ENCODE data around the gene DIAPH2. TPM values are rescaled to one million over a fixed set of nuclear protein-coding genes. Genes with fewer than 3 reads are reported as not detected.
"Not testable (repeated sequence)": the region's sequence is repeated elsewhere in the genome, so short reads cannot be mapped to it uniquely, and the experiment has no call there.

The DIAPH2 gene
- total and polyA plus RNA-seq, 2 donors (not counting 1 experiment from before 2014, with no cell fraction given), result 16.8 to 18.5 TPM

- no peaks in the 10 kb centered on the region for H4K20me1 ChIP-seq (ENCODE audit: control insufficient read depth, extremely low read depth, insufficient read depth, low read length)
- H3K9ac ChIP-seq (ENCODE audit: insufficient read depth, low read length), result no peak overlapping the region
- no peaks in the 10 kb centered on the region for H3K4me1 ChIP-seq (ENCODE audit: control insufficient read depth, extremely low read depth, insufficient read depth, low read length)
- H3K27me3 ChIP-seq (ENCODE audit: control insufficient read depth, insufficient read depth, low read length), result no peaks in the 10 kb centered on the region
- DNase-seq (ENCODE audit: low read depth in 2 of 2), result no peak
- no peak overlapping the region for H3K4me3 ChIP-seq (replicated peaks in 1 of 4; ENCODE audit: control extremely low read depth in 1 of 4, insufficient read depth in 1 of 4, low read depth in 3 of 4, low read length in 4 of 4)
- no peak overlapping the region for H3K4me2 ChIP-seq (ENCODE audit: extremely low read depth, insufficient read depth, low read length)
- H2AFZ ChIP-seq (ENCODE audit: low read length), result no peak overlapping the region
- H3K36me3 ChIP-seq (ENCODE audit: control insufficient read depth, insufficient read depth, low read length), result no peaks in the 10 kb centered on the region
- no peak for TF ChIP-seq EZH2 (IDR thresholded peaks at IDR 0.05; ENCODE audit: low read length, missing control alignments)
- TF ChIP-seq, protein P1, sequence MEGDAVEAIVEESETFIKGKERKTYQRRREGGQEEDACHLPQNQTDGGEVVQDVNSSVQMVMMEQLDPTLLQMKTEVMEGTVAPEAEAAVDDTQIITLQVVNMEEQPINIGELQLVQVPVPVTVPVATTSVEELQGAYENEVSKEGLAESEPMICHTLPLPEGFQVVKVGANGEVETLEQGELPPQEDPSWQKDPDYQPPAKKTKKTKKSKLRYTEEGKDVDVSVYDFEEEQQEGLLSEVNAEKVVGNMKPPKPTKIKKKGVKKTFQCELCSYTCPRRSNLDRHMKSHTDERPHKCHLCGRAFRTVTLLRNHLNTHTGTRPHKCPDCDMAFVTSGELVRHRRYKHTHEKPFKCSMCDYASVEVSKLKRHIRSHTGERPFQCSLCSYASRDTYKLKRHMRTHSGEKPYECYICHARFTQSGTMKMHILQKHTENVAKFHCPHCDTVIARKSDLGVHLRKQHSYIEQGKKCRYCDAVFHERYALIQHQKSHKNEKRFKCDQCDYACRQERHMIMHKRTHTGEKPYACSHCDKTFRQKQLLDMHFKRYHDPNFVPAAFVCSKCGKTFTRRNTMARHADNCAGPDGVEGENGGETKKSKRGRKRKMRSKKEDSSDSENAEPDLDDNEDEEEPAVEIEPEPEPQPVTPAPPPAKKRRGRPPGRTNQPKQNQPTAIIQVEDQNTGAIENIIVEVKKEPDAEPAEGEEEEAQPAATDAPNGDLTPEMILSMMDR (conservative IDR thresholded peaks at IDR 0.05 in 1 of 2, IDR thresholded peaks at IDR 0.05 in 1 of 2; ENCODE audit: low read depth in 1 of 2, low read length in 2 of 2), result no peak
- H3K27ac ChIP-seq (ENCODE audit: insufficient read depth, low read length), result no peak overlapping the region
- H3K9me3 ChIP-seq (ENCODE audit: control insufficient read depth, insufficient read depth, low read depth, low read length), result no peaks in the 10 kb centered on the region
- H3K79me2 ChIP-seq (ENCODE audit: control insufficient read depth, insufficient read depth, low read length), result peaks cover 5% of the 10 kb centered on the region
Measured at GRCh38 chrX:96713303-96713702, 28.7 kb downstream of the DIAPH2 start.

- H3K4me2 ChIP-seq (ENCODE audit: extremely low read depth, insufficient read depth, low read length); H3K9me3 ChIP-seq (ENCODE audit: control insufficient read depth, insufficient read depth, low read depth, low read length); H4K20me1 ChIP-seq (ENCODE audit: control insufficient read depth, extremely low read depth, insufficient read depth, low read length); H3K9ac ChIP-seq (ENCODE audit: insufficient read depth, low read length); H3K79me2 ChIP-seq (ENCODE audit: control insufficient read depth, insufficient read depth, low read length); H3K36me3 ChIP-seq (ENCODE audit: control insufficient read depth, insufficient read depth, low read length); H3K4me3 ChIP-seq (replicated peaks in 1 of 4; ENCODE audit: control extremely low read depth in 1 of 4, insufficient read depth in 1 of 4, low read depth in 3 of 4, low read length in 4 of 4); H3K27ac ChIP-seq (ENCODE audit: insufficient read depth, low read length); H3K27me3 ChIP-seq (ENCODE audit: control insufficient read depth, insufficient read depth, low read length); DNase-seq (ENCODE audit: low read depth in 2 of 2); H3K4me1 ChIP-seq (ENCODE audit: control insufficient read depth, extremely low read depth, insufficient read depth, low read length); H2AFZ ChIP-seq (ENCODE audit: low read length): not testable (repeated sequence)
Measured at GRCh38 chrX:96714393-96714792, 29.8 kb downstream of the DIAPH2 start.

GRCh38 chrX:96715481-96715880 lies 30.8 kb downstream of the DIAPH2 start:
- no peak overlapping the region for H3K4me3 ChIP-seq (replicated peaks in 1 of 4; ENCODE audit: control extremely low read depth in 1 of 4, insufficient read depth in 1 of 4, low read depth in 3 of 4, low read length in 4 of 4)
- H3K9me3 ChIP-seq (ENCODE audit: control insufficient read depth, insufficient read depth, low read depth, low read length), result no peaks in the 10 kb centered on the region
- H3K36me3 ChIP-seq (ENCODE audit: control insufficient read depth, insufficient read depth, low read length), result no peaks in the 10 kb centered on the region
- H3K4me2 ChIP-seq (ENCODE audit: extremely low read depth, insufficient read depth, low read length), result no peak overlapping the region
- TF ChIP-seq, protein P1 (conservative IDR thresholded peaks at IDR 0.05 in 1 of 2, IDR thresholded peaks at IDR 0.05 in 1 of 2; ENCODE audit: low read depth in 1 of 2, low read length in 2 of 2), result no peak
- TF ChIP-seq EZH2 (IDR thresholded peaks at IDR 0.05; ENCODE audit: low read length, missing control alignments), result no peak
- no peaks in the 10 kb centered on the region for H3K4me1 ChIP-seq (ENCODE audit: control insufficient read depth, extremely low read depth, insufficient read depth, low read length)
- H3K27me3 ChIP-seq (ENCODE audit: control insufficient read depth, insufficient read depth, low read length), result no peaks in the 10 kb centered on the region
- H3K79me2 ChIP-seq (ENCODE audit: control insufficient read depth, insufficient read depth, low read length), result peaks cover 5% of the 10 kb centered on the region
- no peak overlapping the region for H3K27ac ChIP-seq (ENCODE audit: insufficient read depth, low read length)
- DNase-seq (ENCODE audit: low read depth in 2 of 2), result peak; percentile 22 to 25
- H4K20me1 ChIP-seq (ENCODE audit: control insufficient read depth, extremely low read depth, insufficient read depth, low read length), result no peaks in the 10 kb centered on the region
- no peak overlapping the region for H2AFZ ChIP-seq (ENCODE audit: low read length)
- H3K9ac ChIP-seq (ENCODE audit: insufficient read depth, low read length), result no peak overlapping the region

All from fibroblast of lung (primary cell).